ENCODE measurements around the gene SGCA.

The SGCA gene

GRCh38 chr17:50165867-50166517 lies at the start of gene SGCA:
Gene SGCA (plus strand): TSS chr17:50166005. CDS start chr17:50166041, 36 bp downstream.
- Histone ChIP-seq H3K79me2 (ENCODE audit: low read length) (no peaks in the 10 kb centered on the region), H3K27me3 (replicated peaks; ENCODE audit: insufficient read depth, low read length) (no peaks in the 10 kb centered on the region), H3K9me3 (replicated peaks; ENCODE audit: insufficient read depth, low read length) (no peaks in the 10 kb centered on the region), H3K9ac (ENCODE audit: low read length) (no peak within 1 kb of the TSS), H2AFZ (ENCODE audit: low read length) (no peak within 1 kb of the TSS), H3F3A (ENCODE audit: insufficient read depth, low read length) (peaks cover 6% of the 10 kb centered on the region; the same call in 1 of the 2 replicates), H3K4me1 (ENCODE audit: low read length) (peaks cover 29% of the 10 kb centered on the region), H3K36me3 (replicated peaks; ENCODE audit: insufficient read depth, low read length) (no peaks in the 10 kb centered on the region), H3K27ac (ENCODE audit: low read length) (no peak within 1 kb of the TSS), H3K4me2 (ENCODE audit: low read depth, low read length) (no peak within 1 kb of the TSS), H3K9me2 (replicated peaks; ENCODE audit: insufficient read depth, low read length) (no peaks in the 10 kb centered on the region), H3K4me3 (ENCODE audit: low read length) (no peak within 1 kb of the TSS), H4K20me1 (ENCODE audit: insufficient read depth, low read length) (no peaks in the 10 kb centered on the region)
- no peak for DNase-seq
- TF ChIP-seq CTCF (IDR thresholded peaks at IDR 0.05; ENCODE audit: low read length), result no peak
- no peak for TF ChIP-seq EZH2phosphoT487 (IDR thresholded peaks at IDR 0.05; ENCODE audit: low read length)
- TF ChIP-seq EZH2 (optimal IDR thresholded peaks at IDR 0.05; ENCODE audit: low read depth, low read length), result no peak

GRCh38 chr17:50117202-50118051 lies 48.4 kb upstream of the SGCA start:
- Histone ChIP-seq H3K9ac (ENCODE audit: low read length) (no peak overlapping the region), H3F3A (ENCODE audit: insufficient read depth, low read length) (no peaks in the 10 kb centered on the region; the same call in 1 of the 2 replicates), H3K4me1 (ENCODE audit: low read length) (0 out of 2 replicates have a peak, but pooled peaks cover 6% of the 10 kb centered on the region), H3K79me2 (ENCODE audit: low read length) (no peaks in the 10 kb centered on the region), H3K9me3 (replicated peaks; ENCODE audit: insufficient read depth, low read length) (no peaks in the 10 kb centered on the region), H3K27me3 (replicated peaks; ENCODE audit: insufficient read depth, low read length) (peaks cover 34% of the 10 kb centered on the region), H3K4me3 (ENCODE audit: low read length) (0 out of 2 replicates have a peak overlapping the region, but pooled peaks have one; percentile 17), H3K27ac (ENCODE audit: low read length) (no peak overlapping the region), H2AFZ (ENCODE audit: low read length) (peak overlapping the region; percentile 39), H3K9me2 (replicated peaks; ENCODE audit: insufficient read depth, low read length) (no peaks in the 10 kb centered on the region), H3K36me3 (replicated peaks; ENCODE audit: insufficient read depth, low read length) (no peaks in the 10 kb centered on the region), H4K20me1 (ENCODE audit: insufficient read depth, low read length) (no peaks in the 10 kb centered on the region), H3K4me2 (ENCODE audit: low read depth, low read length) (peak overlapping the region; percentile 77)
- peak; percentile 74 for DNase-seq
- TF ChIP-seq EZH2phosphoT487 (IDR thresholded peaks at IDR 0.05; ENCODE audit: low read length) (no peak), EZH2 (optimal IDR thresholded peaks at IDR 0.05; ENCODE audit: low read depth, low read length) (no peak), CTCF (IDR thresholded peaks at IDR 0.05; ENCODE audit: low read length) (peak; percentile 78)

- 0 out of 2 replicates have a peak, but pooled peaks cover 6% of the 10 kb centered on the region for H3K4me1 ChIP-seq (ENCODE audit: low read length)
- H3K9me2 ChIP-seq (replicated peaks; ENCODE audit: insufficient read depth, low read length), result no peaks in the 10 kb centered on the region
- no peak for DNase-seq
- no peak overlapping the region for H3K9ac ChIP-seq (ENCODE audit: low read length)
- no peaks in the 10 kb centered on the region for H4K20me1 ChIP-seq (ENCODE audit: insufficient read depth, low read length)
- H3K9me3 ChIP-seq (replicated peaks; ENCODE audit: insufficient read depth, low read length), result no peaks in the 10 kb centered on the region
- no peak overlapping the region for H3K4me3 ChIP-seq (ENCODE audit: low read length)
- TF ChIP-seq EZH2phosphoT487 (IDR thresholded peaks at IDR 0.05; ENCODE audit: low read length) (no peak), EZH2 (optimal IDR thresholded peaks at IDR 0.05; ENCODE audit: low read depth, low read length) (no peak), CTCF (IDR thresholded peaks at IDR 0.05; ENCODE audit: low read length) (no peak)
- no peak overlapping the region for H3K27ac ChIP-seq (ENCODE audit: low read length)
- no peaks in the 10 kb centered on the region; the same call in 1 of the 2 replicates for H3F3A ChIP-seq (ENCODE audit: insufficient read depth, low read length)
- no peaks in the 10 kb centered on the region for H3K79me2 ChIP-seq (ENCODE audit: low read length)
- no peak overlapping the region for H2AFZ ChIP-seq (ENCODE audit: low read length)
- peaks cover 40% of the 10 kb centered on the region for H3K27me3 ChIP-seq (replicated peaks; ENCODE audit: insufficient read depth, low read length)
- no peak overlapping the region for H3K4me2 ChIP-seq (ENCODE audit: low read depth, low read length)
- no peaks in the 10 kb centered on the region for H3K36me3 ChIP-seq (replicated peaks; ENCODE audit: insufficient read depth, low read length)
These were observed 47.6 kb upstream of the SGCA start for GRCh38 chr17:50118076-50118827.

Data from MM.1S (cell line).